ENCODE measurements around the gene ZNF518B. TPM values are rescaled to one million over a fixed set of nuclear protein-coding genes. Genes with fewer than 3 reads are reported as not detected.

ZNF518B gene
- total RNA-seq, 1 experiment from 2014 or later: 18.4 TPM

- TF ChIP-seq PRDM15 (CRISPR knock-in tag; IDR thresholded peaks at IDR 0.05): no peak
- TF ChIP-seq E2F4 (CRISPR knock-in tag; IDR thresholded peaks at IDR 0.05; ENCODE audit: borderline replicate concordance, low read depth): no peak
- no peak for TF ChIP-seq CTCF (IDR thresholded peaks at IDR 0.05)
- TF ChIP-seq CDX4 (CRISPR knock-in tag; IDR thresholded peaks at IDR 0.05; ENCODE audit: borderline replicate concordance): no peak
- TF ChIP-seq ZNF232 (CRISPR knock-in tag; IDR thresholded peaks at IDR 0.05): no peak
- no peak for TF ChIP-seq E2F5 (CRISPR knock-in tag; IDR thresholded peaks at IDR 0.05)
- no peak for TF ChIP-seq NR1H2 (CRISPR knock-in tag; IDR thresholded peaks at IDR 0.05)
Measured at GRCh38 chr4:10417740-10418139, 39.5 kb downstream of the ZNF518B start (continued).

- no peak for DNase-seq (ENCODE audit: low spot score)
- Mint-ChIP-seq H3K4me1 (0 out of 2 replicates have a peak, but pooled peaks cover 3% of the 10 kb centered on the region), H3K36me3 (peaks cover 7% of the 10 kb centered on the region), H3K9me3 (peaks cover 14% of the 10 kb centered on the region), H3K4me3 (no peak overlapping the region), H3K27ac (no peak overlapping the region), H3K27me3 (ENCODE audit: low read depth) (peaks cover 2% of the 10 kb centered on the region; the same call in 1 of the 2 replicates)
- POLR2A ChIA-PET: no interaction called here
- CTCF ChIA-PET: interaction anchor here (0.8 to 1.3 kb wide), 2 partner anchors 14 to 110 kb away, joined by 3 to 5 read pairs; no protein-coding TSS in a partner anchor
- no peak for ATAC-seq
- TF ChIP-seq CREM (CRISPR knock-in tag; IDR thresholded peaks at IDR 0.05): no peak
- TF ChIP-seq ZNF425 (CRISPR knock-in tag; conservative IDR thresholded peaks at IDR 0.05): no peak
- TF ChIP-seq JAZF1 (CRISPR knock-in tag; IDR thresholded peaks at IDR 0.05): no peak
- TF ChIP-seq ATF6 (CRISPR knock-in tag; IDR thresholded peaks at IDR 0.05): no peak
- no peak for TF ChIP-seq ZNF396 (CRISPR knock-in tag; IDR thresholded peaks at IDR 0.05; ENCODE audit: borderline replicate concordance)
- TF ChIP-seq TEAD4 (CRISPR knock-in tag; IDR thresholded peaks at IDR 0.05): no peak
- no peak for TF ChIP-seq NR1H2 (CRISPR knock-in tag; IDR thresholded peaks at IDR 0.05)
- no peak for TF ChIP-seq FOXJ3 (CRISPR knock-in tag; IDR thresholded peaks at IDR 0.05; ENCODE audit: borderline replicate concordance)
- TF ChIP-seq MLX (CRISPR knock-in tag; IDR thresholded peaks at IDR 0.05): no peak
- TF ChIP-seq CTCF (IDR thresholded peaks at IDR 0.05): no peak
- TF ChIP-seq USF2 (CRISPR knock-in tag; IDR thresholded peaks at IDR 0.05): no peak
- TF ChIP-seq RORB (CRISPR knock-in tag; IDR thresholded peaks at IDR 0.05): no peak
- TF ChIP-seq RELA (CRISPR knock-in tag; IDR thresholded peaks at IDR 0.05; ENCODE audit: borderline replicate concordance): no peak
- TF ChIP-seq EMX1 (CRISPR knock-in tag; IDR thresholded peaks at IDR 0.05): no peak
Measured at GRCh38 chr4:10416441-10416840, 40.8 kb downstream of the ZNF518B start.
